CD14-positive monocyte (primary cell): Measurements from ENCODE around the gene CDC25C. TPM values are rescaled to one million over a fixed set of nuclear protein-coding genes. Genes with fewer than 3 reads are reported as not detected.

Source experiments
- DNase-seq, 3 donors: peaks; one replicate each; pipeline ENCODE4 v3.0.0-alpha.2; 2011 to 2022
- H2AFZ ChIP-seq: 2 replicates; pipeline ENCODE4 v1.6.0; 2012; ENCODE audit warnings: mild to moderate bottlenecking, low read depth, low read length, inconsistent platforms; ENCODE audit not compliant: insufficient read depth, poor library complexity, severe bottlenecking
- H3K27ac ChIP-seq, 2 donors: 1 replicate in 1 of 2; 2 replicates in 1 of 2; pipeline ENCODE4 v1.5.1; 2012 to 2013; ENCODE audit warnings: low read length in 2 of 2, control low read depth in 1 of 2, inconsistent platforms in 1 of 2, low read depth in 1 of 2, mild to moderate bottlenecking in 1 of 2
- H3K27me3 ChIP-seq, 2 donors: one replicate each; pipeline versions ENCODE4 v1.6.0 to v1.6.1; 2011 to 2013; ENCODE audit warnings: low read length in 2 of 2; ENCODE audit not compliant: control insufficient read depth in 2 of 2, insufficient read depth in 2 of 2
- H3K36me3 ChIP-seq, 2 donors: replicated peaks in 1 of 2; 1 replicate in 1 of 2; 2 replicates in 1 of 2; pipeline versions ENCODE4 v1.5.1 to v1.6.1; 2012 to 2013; ENCODE audit warnings: low read length in 2 of 2, control low read depth in 1 of 2, inconsistent platforms in 1 of 2, mild to moderate bottlenecking in 1 of 2; ENCODE audit not compliant: insufficient read depth in 2 of 2, control insufficient read depth in 1 of 2
- H3K4me1 ChIP-seq, 2 donors: 1 replicate in 1 of 2; 2 replicates in 1 of 2; pipeline versions ENCODE4 v1.5.1 to v1.6.1; 2012 to 2013; ENCODE audit warnings: low read length in 2 of 2, control low read depth in 1 of 2, inconsistent platforms in 1 of 2, mild to moderate bottlenecking in 1 of 2, moderate library complexity in 1 of 2; ENCODE audit not compliant: insufficient read depth in 2 of 2, control insufficient read depth in 1 of 2
- H3K4me2 ChIP-seq: replicated peaks from 2 replicates; pipeline ENCODE3; 2012; ENCODE audit warnings: low read length, moderate library complexity, mild to moderate bottlenecking; ENCODE audit not compliant: poor library complexity, severe bottlenecking; ENCODE audit errors: extremely low read depth
- H3K4me3 ChIP-seq, 3 experiments: fragments of 200-600 bp in 1 of 3; sonication (generic) in 1 of 3; replicated peaks in 1 of 3; 1 replicate in 2 of 3; 2 replicates in 1 of 3; pipeline ENCODE4 v1.5.1; 2011 to 2013; ENCODE audit warnings: low read length in 3 of 3, mild to moderate bottlenecking in 3 of 3, control low read depth in 2 of 3, low read depth in 2 of 3, inconsistent platforms in 1 of 3, moderate library complexity in 1 of 3
- H3K79me2 ChIP-seq: 2 replicates; pipeline ENCODE4 v1.6.0; 2012; ENCODE audit warnings: mild to moderate bottlenecking, control low read depth, inconsistent platforms, low read length, moderate library complexity; ENCODE audit not compliant: insufficient read depth
- H3K9ac ChIP-seq: 2 replicates; pipeline ENCODE4 v1.6.0; 2017; ENCODE audit warnings: low read length, mild to moderate bottlenecking; ENCODE audit not compliant: insufficient read depth, poor library complexity, severe bottlenecking
- H3K9me3 ChIP-seq, 2 donors: replicated peaks in 1 of 2; 1 replicate in 1 of 2; 2 replicates in 1 of 2; pipeline versions ENCODE4 v1.5.1 to v1.6.1; 2012 to 2013; ENCODE audit warnings: low read length in 2 of 2, control low read depth in 1 of 2; ENCODE audit not compliant: control insufficient read depth in 1 of 2, insufficient read depth in 1 of 2
- H4K20me1 ChIP-seq: 2 replicates; pipeline ENCODE4 v1.6.0; 2012; ENCODE audit warnings: mild to moderate bottlenecking, low read length, control low read depth, moderate library complexity; ENCODE audit not compliant: insufficient read depth
- H3K27ac Mint-ChIP-seq, 7 donors: one replicate each; pipeline ENCODE4 v1.8.0; 2020; ENCODE audit warnings: mild to moderate bottlenecking in 7 of 7, mixed read lengths in 7 of 7, moderate library complexity in 6 of 7, inconsistent platforms in 2 of 7
- H3K27me3 Mint-ChIP-seq, 3 donors: one replicate each; pipeline ENCODE4 v1.8.0; 2021 to 2022; ENCODE audit warnings: low read depth in 3 of 3, mild to moderate bottlenecking in 3 of 3, mixed read lengths in 3 of 3, moderate library complexity in 3 of 3, inconsistent platforms in 1 of 3
- H3K36me3 Mint-ChIP-seq, 2 donors: one replicate each; pipeline ENCODE4 v1.8.0; 2020; ENCODE audit warnings: mixed read lengths in 2 of 2, inconsistent platforms in 1 of 2, mild to moderate bottlenecking in 1 of 2
- H3K4me1 Mint-ChIP-seq: one replicate; pipeline ENCODE4 v1.8.0; 2020; ENCODE audit warnings: mild to moderate bottlenecking, mixed read lengths
- H3K4me3 Mint-ChIP-seq, 2 donors: one replicate each; pipeline ENCODE4 v1.8.0; 2020; ENCODE audit warnings: mild to moderate bottlenecking in 2 of 2, mixed read lengths in 2 of 2, moderate library complexity in 1 of 2
- H3K9me3 Mint-ChIP-seq, 7 donors: one replicate each; pipeline ENCODE4 v1.8.0; 2020 to 2022; ENCODE audit warnings: mixed read lengths in 7 of 7, mild to moderate bottlenecking in 6 of 7, moderate library complexity in 6 of 7, inconsistent platforms in 2 of 7
- WGBS: methylation state at CpG from one replicate; pipeline ENCODE4 v1.1.5; 2013; ENCODE audit warnings: missing lambda C conversion rate; ENCODE audit not compliant: insufficient coverage; 5-methylcytosine and 5-hydroxymethylcytosine counted together
- intact Hi-C, 2 donors: fragments of 100-400 bp; cut with micrococcal nuclease; formaldehyde crosslinking; loops; one replicate each; pipeline versions ENCODE4 v1.15.0 to v1.15.1; 2023
- polyA plus RNA-seq, 3 donors: library from polyadenylated mRNA; depleted of rRNA in 1 of 3; unstranded in 2 of 3; stranded (reverse) in 1 of 3; fragments of 300-500 nt in 2 of 3; fragments of >200 nt in 1 of 3; fragmentation: Illumina TruSeq in 2 of 3; gene quantifications; 1 replicate in 2 of 3; 2 replicates in 1 of 3; pipeline ENCODE4 v1.2.3, GENCODE V29; 2012 to 2021
- TF ChIP-seq, protein P1 (sequence below): fragments of 200-600 bp; IDR thresholded peaks from one replicate; pipeline ENCODE4 v1.8.0; 2022; ENCODE audit warnings: antibody characterized with exemption, mild to moderate bottlenecking

Gene CDC25C
- polyA plus RNA-seq, 3 donors = not detected

DNA sequence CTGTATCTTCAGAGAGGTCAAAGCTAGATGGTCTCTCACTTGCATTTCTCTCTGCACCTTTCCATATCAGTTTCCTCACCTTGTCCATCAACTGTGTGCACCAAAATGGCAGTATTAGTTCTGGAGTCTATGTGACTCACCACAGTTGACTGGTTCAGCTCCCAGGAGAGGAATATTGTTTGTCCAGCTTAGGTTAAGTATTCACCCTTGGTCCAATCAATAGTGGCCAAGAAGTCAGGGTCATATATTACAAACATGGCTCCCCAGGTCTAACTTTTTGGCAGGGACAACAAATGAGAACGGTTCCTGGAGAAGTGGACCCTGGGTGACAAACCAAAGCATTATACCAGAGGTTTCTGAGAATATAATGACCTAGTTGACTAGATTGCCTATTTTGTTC is 93.6 kb downstream of the CDC25C start:
- Histone ChIP-seq H3K9ac (no peak overlapping the region), H3K4me3 (no peak overlapping the region), H3K9me3 (no peaks in the 10 kb centered on the region), H3K27ac (no peak overlapping the region), H4K20me1 (no peaks in the 10 kb centered on the region), H3K4me1 (peaks cover 16 to 19% of the 10 kb centered on the region in 2 donors), H3K79me2 (no peaks in the 10 kb centered on the region), H3K4me2 (no peak overlapping the region), H2AFZ (no peak overlapping the region), H3K36me3 (no peaks in the 10 kb centered on the region), H3K27me3 (peaks cover 2 to 19% of the 10 kb centered on the region in 2 donors)
- Mint-ChIP-seq H3K27ac (no peak overlapping the region), H3K27me3 (peaks cover 13 to 32% (median 19%) of the 10 kb centered on the region in 3 donors), H3K36me3 (no peaks in the 10 kb centered on the region), H3K9me3 (no peaks in the 10 kb centered on the region), H3K4me1 (peaks cover 18% of the 10 kb centered on the region), H3K4me3 (no peak overlapping the region)
- TF ChIP-seq, protein P1, sequence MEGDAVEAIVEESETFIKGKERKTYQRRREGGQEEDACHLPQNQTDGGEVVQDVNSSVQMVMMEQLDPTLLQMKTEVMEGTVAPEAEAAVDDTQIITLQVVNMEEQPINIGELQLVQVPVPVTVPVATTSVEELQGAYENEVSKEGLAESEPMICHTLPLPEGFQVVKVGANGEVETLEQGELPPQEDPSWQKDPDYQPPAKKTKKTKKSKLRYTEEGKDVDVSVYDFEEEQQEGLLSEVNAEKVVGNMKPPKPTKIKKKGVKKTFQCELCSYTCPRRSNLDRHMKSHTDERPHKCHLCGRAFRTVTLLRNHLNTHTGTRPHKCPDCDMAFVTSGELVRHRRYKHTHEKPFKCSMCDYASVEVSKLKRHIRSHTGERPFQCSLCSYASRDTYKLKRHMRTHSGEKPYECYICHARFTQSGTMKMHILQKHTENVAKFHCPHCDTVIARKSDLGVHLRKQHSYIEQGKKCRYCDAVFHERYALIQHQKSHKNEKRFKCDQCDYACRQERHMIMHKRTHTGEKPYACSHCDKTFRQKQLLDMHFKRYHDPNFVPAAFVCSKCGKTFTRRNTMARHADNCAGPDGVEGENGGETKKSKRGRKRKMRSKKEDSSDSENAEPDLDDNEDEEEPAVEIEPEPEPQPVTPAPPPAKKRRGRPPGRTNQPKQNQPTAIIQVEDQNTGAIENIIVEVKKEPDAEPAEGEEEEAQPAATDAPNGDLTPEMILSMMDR = no peak
- no peak for DNase-seq
- intact Hi-C loops = no loop called here
- WGBS = no CpG with 5 or more reads among the region's 1 CpG

Other genes starting within 250 kb of the CDC25C start
- not detected for gene WNT8A, start 247.8 kb downstream of the CDC25C start, polyA plus RNA-seq
- gene NME5, start 192.4 kb downstream of the CDC25C start, polyA plus RNA-seq = not detected
- 10 to 100 TPM in 2 of 3 donors, 1 to 10 TPM in 1; 9.8 to 19.6 (median 17.6) TPM for gene BRD8, start 153.2 kb downstream of the CDC25C start, polyA plus RNA-seq
- gene KIF20A, start 152.7 kb downstream of the CDC25C start, polyA plus RNA-seq = not detected
- gene CDC23, start 118.5 kb downstream of the CDC25C start, polyA plus RNA-seq = 10 to 100 TPM in 2 of 3 donors, 1 to 10 TPM in 1; 7.8 to 15.9 (median 12.8) TPM
- gene GFRA3, start 57.2 kb downstream of the CDC25C start, polyA plus RNA-seq = not detected
- gene FAM53C, start 6.5 kb upstream of the CDC25C start, polyA plus RNA-seq = 10 to 100 TPM; 24.9 to 92.2 (median 28.7) TPM
- 10 to 100 TPM; 11.7 to 52.1 (median 17.4) TPM for gene KDM3B, start 20.9 kb upstream of the CDC25C start, polyA plus RNA-seq
- not detected for gene REEP2, start 107.3 kb upstream of the CDC25C start, polyA plus RNA-seq
- gene EGR1, start 133.7 kb upstream of the CDC25C start, polyA plus RNA-seq = 100 to 1,000 TPM in 1 of 3 donors, 10 to 100 TPM in 1, 1 to 10 TPM in 1; 8.4 to 105 (median 16.9) TPM
- gene ETF1, start 211.4 kb upstream of the CDC25C start, polyA plus RNA-seq = 10 to 100 TPM; 34.8 to 71.4 (median 61.6) TPM
- 10 to 100 TPM; 67.8 to 82.4 (median 81.8) TPM for gene HSPA9, start 243.6 kb upstream of the CDC25C start, polyA plus RNA-seq